Spleen (tissue), 11 donors: Measurements from ENCODE around the gene ZBTB7C. TPM values are rescaled to one million over a fixed set of nuclear protein-coding genes. Genes with fewer than 3 reads are reported as not detected.

Source experiments
- DNase-seq: peaks from one replicate; pipeline ENCODE4 v3.0.0-alpha.2; 2020
- H3K27ac ChIP-seq, 8 donors: fragments of 200-600 bp; sonication (generic) in 7 of 8; 1 replicate in 4 of 8; 2 replicates in 4 of 8; pipeline versions ENCODE4 v1.5.0 to v1.8.0; 2016 to 2021; ENCODE audit warnings: inconsistent platforms in 4 of 8, mild to moderate bottlenecking in 4 of 8, moderate library complexity in 1 of 8
- H3K27me3 ChIP-seq, 7 donors: fragments of 200-600 bp; sonication (generic) in 6 of 7; replicated peaks in 1 of 7; 1 replicate in 4 of 7; 2 replicates in 3 of 7; pipeline versions ENCODE4 v1.5.0 to v1.8.0; 2016 to 2021; ENCODE audit warnings: inconsistent platforms in 3 of 7, mild to moderate bottlenecking in 1 of 7
- H3K36me3 ChIP-seq, 6 donors: fragments of 200-600 bp; sonication (generic) in 5 of 6; 1 replicate in 4 of 6; 2 replicates in 2 of 6; pipeline versions ENCODE4 v1.5.0 to v1.8.0; 2016 to 2021; ENCODE audit warnings: inconsistent platforms in 2 of 6
- H3K4me1 ChIP-seq, 6 donors: fragments of 200-600 bp; sonication (generic) in 5 of 6; 1 replicate in 3 of 6; 2 replicates in 3 of 6; pipeline versions ENCODE4 v1.5.0 to v1.8.0; 2016 to 2021; ENCODE audit warnings: inconsistent platforms in 3 of 6
- H3K4me3 ChIP-seq, 8 donors: fragments of 200-600 bp; sonication (generic) in 7 of 8; 1 replicate in 4 of 8; 2 replicates in 4 of 8; pipeline versions ENCODE4 v1.5.0 to v1.8.0; 2016 to 2021; ENCODE audit warnings: inconsistent platforms in 4 of 8, mild to moderate bottlenecking in 4 of 8, moderate library complexity in 2 of 8
- H3K9me3 ChIP-seq, 8 donors: fragments of 200-600 bp; sonication (generic) in 7 of 8; 1 replicate in 4 of 8; 2 replicates in 4 of 8; pipeline versions ENCODE4 v1.5.0 to v1.8.0; 2016 to 2021; ENCODE audit warnings: inconsistent platforms in 4 of 8
- CTCF ChIP-seq, 11 experiments: fragments of 200-600 bp in 7 of 11; fragments of 450-650 bp in 4 of 11; sonication (generic) in 4 of 11; IDR thresholded peaks in 8 of 11; conservative IDR thresholded peaks in 3 of 11; 1 replicate in 7 of 11; 2 replicates in 4 of 11; pipeline versions ENCODE4 v1.4.0 to v1.8.0; 2016 to 2021; ENCODE audit warnings: antibody characterized with exemption in 11 of 11, inconsistent platforms in 4 of 11, mild to moderate bottlenecking in 1 of 11
- POLR2A ChIP-seq, 3 donors: fragments of 450-650 bp; IDR thresholded peaks; one replicate each; pipeline ENCODE4 v1.5.1; 2017; ENCODE audit warnings: antibody characterized with exemption in 3 of 3, mild to moderate bottlenecking in 1 of 3
- POLR2AphosphoS5 ChIP-seq, 3 donors: sonication (generic); formaldehyde crosslinking; IDR thresholded peaks; one replicate each; pipeline ENCODE4 v1.5.1; 2017; ENCODE audit warnings: antibody characterized with exemption in 3 of 3
- whole genome bisulfite sequencing, 5 donors: extraction: QIAGEN DNeasy Blood & Tissue Kit in 3 of 5; methylation state at CpG; one replicate each; pipeline versions ENCODE4 v1.1.5 to v1.1.7; 2013 to 2018; 5-methylcytosine and 5-hydroxymethylcytosine counted together
- intact Hi-C: fragments of 100-400 bp; cut with DNase I; formaldehyde crosslinking; loops from one replicate; pipeline ENCODE4 v1.15.0; 2023; ENCODE audit warnings: low total_unique reads
- polyA plus RNA-seq, 3 donors: library from polyadenylated mRNA; stranded (reverse); fragments of 200-250 nt; gene quantifications; one replicate each; pipeline ENCODE4 v1.2.1, GENCODE V29; 2013
- total RNA-seq, 7 donors: library from RNA; depleted of rRNA in 3 of 7; stranded (reverse); fragments of >200 nt in 3 of 7; fragmentation: NEBNext Ultra II Directional in 4 of 7; extraction: Animal tissue kit (Norgen Biotek cat#: 25700) in 4 of 7; gene quantifications; one replicate each; pipeline versions ENCODE4 v1.1.0 to v1.2.1, GENCODE V29; 2016 to 2021
- donor health status: healthy with polysubstance abuse.
- donor health status: DM: no; HTN: no; CAD: no; lungs with moderate emphysema.
- donor health status: DM: no; HTN: no; CAD: no.
- donor health status: Bipolar disorder and iron deficiency.
- donor health status: healthy.
- donor health status: DM: no; HTN: no; CAD: no.
- donor health status: DM: yes; HTN: yes; CAD: no.

ZBTB7C gene
- total and polyA plus RNA-seq, 10 donors, result 1.00 to 64.2 (median 18.8) TPM

GRCh38 chr18:48454261-48454757 is 45.1 kb upstream of the ZBTB7C start:
- H3K27ac ChIP-seq, result peak overlapping the region in 3 of 8 donors; percentile 16 to 52 (median 38)
- peaks cover 0 to 23% (median 0%) of the 10 kb centered on the region in 7 donors for H3K27me3 ChIP-seq
- H3K36me3 ChIP-seq, result no peaks in the 10 kb centered on the region
- H3K4me3 ChIP-seq, result no peak overlapping the region
- WGBS, 5 donors, result 15 to 32% (median 25%) methylated on average over 6 of the region's 6 CpGs
- no peak for DNase-seq
- TF ChIP-seq POLR2A (IDR thresholded peaks at IDR 0.05), result no peak
- TF ChIP-seq POLR2AphosphoS5 (IDR thresholded peaks at IDR 0.05), result no peak
- TF ChIP-seq CTCF (IDR thresholded peaks at IDR 0.05 in 8 of 11, conservative IDR thresholded peaks at IDR 0.05 in 3 of 11), result no peak
- intact Hi-C loops, result no loop called here
- H3K9me3 ChIP-seq, result no peaks in the 10 kb centered on the region
- H3K4me1 ChIP-seq, result peaks cover 0 to 25% (median 11%) of the 10 kb centered on the region in 6 donors

DNA sequence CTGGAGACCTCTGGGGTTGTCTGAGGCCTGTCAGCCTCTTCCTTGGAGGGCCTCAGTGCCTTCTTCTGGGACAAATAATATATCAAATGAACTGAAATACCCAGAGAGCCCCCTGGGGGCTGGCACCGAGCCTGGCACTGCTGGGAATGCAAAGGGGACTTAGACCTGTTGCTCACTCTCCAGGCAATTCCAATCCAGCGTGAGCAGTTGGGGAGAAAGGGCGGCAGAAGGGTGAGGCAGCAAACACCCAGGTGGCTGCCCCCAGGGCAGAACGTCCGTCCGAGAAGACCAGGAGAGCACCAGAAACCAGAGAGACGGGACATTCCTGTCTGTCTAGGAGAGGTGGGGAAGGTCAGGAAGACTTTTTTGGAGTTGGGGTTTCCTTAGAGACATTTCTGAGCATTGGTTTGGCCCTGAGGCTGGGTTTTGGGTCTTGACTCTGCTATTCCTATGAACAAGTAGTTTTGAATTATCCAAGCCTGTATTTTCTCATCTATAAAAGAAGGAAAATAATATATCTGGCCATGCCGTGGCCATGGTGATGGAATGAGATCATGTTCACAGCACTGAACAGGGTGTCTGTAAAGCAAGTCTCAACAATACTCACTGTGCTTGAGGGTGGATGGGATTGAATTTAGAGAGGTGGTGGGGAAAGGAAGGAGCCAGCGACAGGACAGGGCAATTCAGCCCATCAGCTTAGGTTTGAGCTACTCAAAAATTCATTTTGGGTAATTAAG is 44.3 kb upstream of the ZBTB7C start:
- DNase-seq, result no peak
- no peak for TF ChIP-seq POLR2A (IDR thresholded peaks at IDR 0.05)
- no peak for TF ChIP-seq POLR2AphosphoS5 (IDR thresholded peaks at IDR 0.05)
- TF ChIP-seq CTCF (IDR thresholded peaks at IDR 0.05 in 8 of 11, conservative IDR thresholded peaks at IDR 0.05 in 3 of 11), result no peak
- WGBS, 5 donors, result 81 to 89% (median 82%) methylated on average over 9 of the region's 9 CpGs
- H3K27me3 ChIP-seq, result peaks cover 0 to 23% (median 0%) of the 10 kb centered on the region in 7 donors
- no peak overlapping the region for H3K27ac ChIP-seq
- H3K36me3 ChIP-seq, result no peaks in the 10 kb centered on the region
- intact Hi-C loops, result no loop called here
- no peak overlapping the region for H3K4me3 ChIP-seq
- no peaks in the 10 kb centered on the region for H3K9me3 ChIP-seq
- H3K4me1 ChIP-seq, result peaks cover 0 to 25% (median 11%) of the 10 kb centered on the region in 6 donors

GRCh38 chr18:48452861-48453323 is 43.7 kb upstream of the ZBTB7C start:
- TF ChIP-seq CTCF (IDR thresholded peaks at IDR 0.05 in 8 of 11, conservative IDR thresholded peaks at IDR 0.05 in 3 of 11) (no peak), POLR2A (IDR thresholded peaks at IDR 0.05) (no peak), POLR2AphosphoS5 (IDR thresholded peaks at IDR 0.05) (no peak)
- no peak overlapping the region for H3K4me3 ChIP-seq
- peaks cover 0 to 25% (median 11%) of the 10 kb centered on the region in 6 donors for H3K4me1 ChIP-seq
- H3K9me3 ChIP-seq, result no peaks in the 10 kb centered on the region
- intact Hi-C loops, result no loop called here
- peaks cover 0 to 23% (median 0%) of the 10 kb centered on the region in 7 donors for H3K27me3 ChIP-seq
- no peaks in the 10 kb centered on the region for H3K36me3 ChIP-seq
- H3K27ac ChIP-seq, result no peak overlapping the region
- no peak for DNase-seq
- 83 to 94% (median 88%) methylated on average over 4 of the region's 4 CpGs for WGBS, 5 donors

GRCh38 chr18:48450685-48451084 is 41.5 kb upstream of the ZBTB7C start:
- Histone ChIP-seq H3K27ac (no peak overlapping the region), H3K27me3 (peaks cover 0 to 11% (median 0%) of the 10 kb centered on the region in 7 donors), H3K4me1 (peaks cover 0 to 37% (median 22%) of the 10 kb centered on the region in 6 donors), H3K9me3 (no peaks in the 10 kb centered on the region), H3K36me3 (no peaks in the 10 kb centered on the region), H3K4me3 (no peak overlapping the region)
- DNase-seq, result no peak
- TF ChIP-seq POLR2A (IDR thresholded peaks at IDR 0.05) (no peak), CTCF (IDR thresholded peaks at IDR 0.05 in 8 of 11, conservative IDR thresholded peaks at IDR 0.05 in 3 of 11) (no peak), POLR2AphosphoS5 (IDR thresholded peaks at IDR 0.05) (no peak)
- WGBS, 5 donors, result 81 to 98% (median 95%) methylated on average over 2 of the region's 2 CpGs
- intact Hi-C loops, result no loop called here
